ENCODE results near the gene LRRC37A3.

The LRRC37A3 gene

GRCh38 chr17:64950871-64951270, 31.6 kb upstream of the LRRC37A3 start:
- TF ChIP-seq ZNF384 (IDR thresholded peaks at IDR 0.05) (no peak), LEF1 (IDR thresholded peaks at IDR 0.05; ENCODE audit: borderline replicate concordance) (no peak), FOXA1 (IDR thresholded peaks at IDR 0.05) (no peak)
- ChIA-PET CTCF (no interaction called here), POLR2A (no interaction called here)
- no peak for DNase-seq (ENCODE audit: extremely low spot score)

GRCh38 chr17:64947152-64947551, 27.9 kb upstream of the LRRC37A3 start:
- TF ChIP-seq ARNT (IDR thresholded peaks at IDR 0.05) (no peak), ELF4 (IDR thresholded peaks at IDR 0.05) (no peak), FOXA1 (IDR thresholded peaks at IDR 0.05) (no peak)
- ChIA-PET POLR2A (no interaction called here), CTCF (no interaction called here)
- DNase-seq (ENCODE audit: extremely low spot score): no peak

- CTCF ChIA-PET: interaction anchor here (1.2 to 1.4 kb wide), 2 partner anchors 20 to 23 kb away, joined by 3 read pairs; partner anchors contain the start of gene LRRC37A3
- POLR2A ChIA-PET: interaction anchor here (0.7 to 2.2 kb wide), 3 partner anchors 22 to 181 kb away, joined by 3 to 5 read pairs (median 3); partner anchors contain the start of genes GNA13 and LRRC37A3
- no peak for DNase-seq (ENCODE audit: extremely low spot score)
- no peak for TF ChIP-seq FOXM1 (IDR thresholded peaks at IDR 0.05; ENCODE audit: borderline replicate concordance)
- no peak for TF ChIP-seq BHLHE40 (IDR thresholded peaks at IDR 0.05; ENCODE audit: borderline replicate concordance)
- TF ChIP-seq ARNT (IDR thresholded peaks at IDR 0.05): no peak
- TF ChIP-seq FOXA1 (IDR thresholded peaks at IDR 0.05): no peak
- TF ChIP-seq HDGF (IDR thresholded peaks at IDR 0.05; ENCODE audit: borderline replicate concordance): no peak
- TF ChIP-seq SUZ12 (IDR thresholded peaks at IDR 0.05): no peak
- TF ChIP-seq ZNF384 (IDR thresholded peaks at IDR 0.05): no peak
- no peak for TF ChIP-seq CTBP1 (IDR thresholded peaks at IDR 0.05; ENCODE audit: borderline replicate concordance)
Measured at GRCh38 chr17:64941761-64942160, 22.5 kb upstream of the LRRC37A3 start.

- CTCF ChIA-PET: interaction anchor here (1.2 to 1.4 kb wide), 2 partner anchors 21 to 22 kb away, joined by 3 read pairs; partner anchors contain the start of gene LRRC37A3
- POLR2A ChIA-PET: interaction anchor here (1.2 to 2.2 kb wide), 2 partner anchors 22 to 116 kb away, joined by 3 to 5 read pairs; partner anchors contain the start of genes GNA13 and LRRC37A3
- no peak for DNase-seq (ENCODE audit: extremely low spot score)
- TF ChIP-seq HDGF (IDR thresholded peaks at IDR 0.05; ENCODE audit: borderline replicate concordance) (no peak), FOXM1 (IDR thresholded peaks at IDR 0.05; ENCODE audit: borderline replicate concordance) (no peak), ARNT (IDR thresholded peaks at IDR 0.05) (no peak), L3MBTL2 (conservative IDR thresholded peaks at IDR 0.05) (no peak), BHLHE40 (IDR thresholded peaks at IDR 0.05; ENCODE audit: borderline replicate concordance) (no peak), PKNOX1 (IDR thresholded peaks at IDR 0.05) (no peak), SP1 (IDR thresholded peaks at IDR 0.05) (no peak), ZNF384 (IDR thresholded peaks at IDR 0.05) (no peak), NFRKB (IDR thresholded peaks at IDR 0.05) (no peak), CTBP1 (IDR thresholded peaks at IDR 0.05; ENCODE audit: borderline replicate concordance) (no peak), TARDBP (IDR thresholded peaks at IDR 0.05) (no peak), FOXK2 (IDR thresholded peaks at IDR 0.05) (no peak), FOXA1 (IDR thresholded peaks at IDR 0.05) (no peak), ELF4 (IDR thresholded peaks at IDR 0.05) (no peak), SUZ12 (IDR thresholded peaks at IDR 0.05) (no peak), LEF1 (IDR thresholded peaks at IDR 0.05; ENCODE audit: borderline replicate concordance) (no peak)
Measured at GRCh38 chr17:64941045-64941444, 21.8 kb upstream of the LRRC37A3 start.

GRCh38 chr17:64940055-64940454, 20.8 kb upstream of the LRRC37A3 start:
- no peak for DNase-seq (ENCODE audit: extremely low spot score)
- TF ChIP-seq FOXK2 (IDR thresholded peaks at IDR 0.05) (no peak), HDGF (IDR thresholded peaks at IDR 0.05; ENCODE audit: borderline replicate concordance) (no peak), TARDBP (IDR thresholded peaks at IDR 0.05) (no peak), SUZ12 (IDR thresholded peaks at IDR 0.05) (no peak), NFRKB (IDR thresholded peaks at IDR 0.05) (no peak), FOXA1 (IDR thresholded peaks at IDR 0.05) (no peak), L3MBTL2 (conservative IDR thresholded peaks at IDR 0.05) (no peak), ARNT (IDR thresholded peaks at IDR 0.05) (no peak), SP1 (IDR thresholded peaks at IDR 0.05) (no peak), CTBP1 (IDR thresholded peaks at IDR 0.05; ENCODE audit: borderline replicate concordance) (no peak)
- ChIA-PET POLR2A (interaction anchor here (2.2 kb wide), 1 partner anchor 21 kb away, joined by 5 read pairs; the partner anchor contains the start of gene LRRC37A3), CTCF (no interaction called here)

GRCh38 chr17:64938925-64939474, 19.7 kb upstream of the LRRC37A3 start:
- CTCF ChIA-PET: interaction anchor here (0.6 to 1.8 kb wide), 2 partner anchors 14 to 90 kb away, joined by 3 to 8 read pairs; no protein-coding TSS in a partner anchor
- POLR2A ChIA-PET: no interaction called here
- TF ChIP-seq SP1 (IDR thresholded peaks at IDR 0.05) (no peak), L3MBTL2 (conservative IDR thresholded peaks at IDR 0.05) (no peak), ARNT (IDR thresholded peaks at IDR 0.05) (no peak), CTBP1 (IDR thresholded peaks at IDR 0.05; ENCODE audit: borderline replicate concordance) (no peak), NFRKB (IDR thresholded peaks at IDR 0.05) (no peak), SUZ12 (IDR thresholded peaks at IDR 0.05) (no peak), LEF1 (IDR thresholded peaks at IDR 0.05; ENCODE audit: borderline replicate concordance) (no peak), PKNOX1 (IDR thresholded peaks at IDR 0.05) (no peak)
- peak; percentile 68 for DNase-seq (ENCODE audit: extremely low spot score)

GRCh38 chr17:64938290-64938689, 19.0 kb upstream of the LRRC37A3 start:
- CTCF ChIA-PET: interaction anchor here (0.6 to 1.8 kb wide), 3 partner anchors 14 to 162 kb away, joined by 3 to 8 read pairs (median 4); no protein-coding TSS in a partner anchor
- TF ChIP-seq HDGF (IDR thresholded peaks at IDR 0.05; ENCODE audit: borderline replicate concordance) (no peak), TARDBP (IDR thresholded peaks at IDR 0.05) (no peak), ELF4 (IDR thresholded peaks at IDR 0.05) (no peak), FOXM1 (IDR thresholded peaks at IDR 0.05; ENCODE audit: borderline replicate concordance) (no peak), PKNOX1 (IDR thresholded peaks at IDR 0.05) (no peak), LEF1 (IDR thresholded peaks at IDR 0.05; ENCODE audit: borderline replicate concordance) (no peak), L3MBTL2 (conservative IDR thresholded peaks at IDR 0.05) (no peak), CTBP1 (IDR thresholded peaks at IDR 0.05; ENCODE audit: borderline replicate concordance) (no peak), FOXA1 (IDR thresholded peaks at IDR 0.05) (no peak), BHLHE40 (IDR thresholded peaks at IDR 0.05; ENCODE audit: borderline replicate concordance) (no peak), SUZ12 (IDR thresholded peaks at IDR 0.05) (no peak), SP1 (IDR thresholded peaks at IDR 0.05) (no peak), FOXK2 (IDR thresholded peaks at IDR 0.05) (no peak), NFRKB (IDR thresholded peaks at IDR 0.05) (no peak), ARNT (IDR thresholded peaks at IDR 0.05) (no peak), ZNF384 (IDR thresholded peaks at IDR 0.05) (no peak)
- POLR2A ChIA-PET: no interaction called here
- no peak for DNase-seq (ENCODE audit: extremely low spot score)

Data from HEK293T (cell line).